Ecto neural progenitor cell (in vitro differentiated cells): ENCODE results near the gene CST9.

Experiments used
- DNase-seq: peaks from one replicate; pipeline ENCODE4 v3.0.0-alpha.2; 2018; ENCODE audit warnings: low spot score

The CST9 gene

DNA sequence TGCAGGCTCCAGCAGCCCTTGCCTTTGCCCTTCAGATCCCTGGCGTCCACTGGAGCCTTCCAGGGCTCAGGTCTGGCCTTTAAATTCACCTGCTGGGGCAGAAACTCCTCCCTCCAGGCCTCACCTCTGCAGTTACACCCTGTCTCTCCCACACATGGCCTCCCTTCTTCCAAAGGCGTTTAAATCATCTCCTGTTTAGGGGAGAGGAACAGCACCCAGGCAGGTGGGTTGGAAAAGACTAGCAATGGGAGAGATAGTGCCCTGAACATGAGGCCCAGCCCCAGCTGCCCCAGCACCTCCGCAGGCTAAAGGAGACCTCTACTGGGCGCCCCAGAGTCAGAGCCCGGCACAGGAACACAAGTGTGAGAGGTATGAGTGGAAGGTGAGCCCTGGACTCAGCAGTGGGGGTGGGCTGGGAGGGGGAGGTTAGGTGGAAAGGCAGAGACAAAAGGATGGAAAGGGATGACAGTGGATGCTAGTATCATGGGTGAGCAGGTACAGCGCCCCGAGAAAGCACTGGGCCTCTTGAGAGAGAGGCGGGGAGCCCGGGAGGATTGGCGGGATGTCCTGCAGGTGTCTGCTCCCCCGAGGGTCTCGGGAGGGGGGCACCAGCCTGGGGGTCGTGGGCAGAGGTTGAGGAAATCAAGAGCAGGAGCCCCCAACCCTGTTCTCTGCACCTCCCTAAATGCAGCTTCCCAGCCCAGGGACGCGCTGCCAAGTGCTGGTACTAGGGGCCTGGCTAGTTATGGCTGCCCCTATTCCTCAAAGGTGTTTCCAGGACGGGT lies at the start of gene CST9:
Gene CST9, minus strand, starts transcription at position 51 of the 785 bp plus-strand sequence. CDS start 53 bp downstream, outside the sequence.
- DNase-seq = no peak

DNA sequence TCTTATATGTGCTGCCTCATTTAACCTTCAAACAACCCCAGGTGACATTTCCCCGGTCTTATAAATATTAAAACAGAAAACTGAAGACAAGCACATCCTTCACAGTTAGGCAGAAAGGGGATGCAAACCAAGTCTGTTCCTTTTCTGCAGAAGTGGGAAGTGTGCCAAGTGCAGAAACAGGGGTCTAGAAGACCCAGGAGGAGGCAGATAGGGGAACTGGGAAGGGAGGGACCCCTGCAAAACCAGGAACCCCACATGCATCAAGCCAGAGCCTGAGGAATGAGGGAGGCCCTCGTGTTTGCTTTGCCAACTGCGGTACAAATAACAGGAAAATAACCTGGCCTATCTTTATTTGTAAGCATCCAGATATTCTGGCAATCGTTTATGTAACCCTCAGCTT lies 49.0 kb upstream of the CST9 start:
- DNase-seq = no peak

DNA sequence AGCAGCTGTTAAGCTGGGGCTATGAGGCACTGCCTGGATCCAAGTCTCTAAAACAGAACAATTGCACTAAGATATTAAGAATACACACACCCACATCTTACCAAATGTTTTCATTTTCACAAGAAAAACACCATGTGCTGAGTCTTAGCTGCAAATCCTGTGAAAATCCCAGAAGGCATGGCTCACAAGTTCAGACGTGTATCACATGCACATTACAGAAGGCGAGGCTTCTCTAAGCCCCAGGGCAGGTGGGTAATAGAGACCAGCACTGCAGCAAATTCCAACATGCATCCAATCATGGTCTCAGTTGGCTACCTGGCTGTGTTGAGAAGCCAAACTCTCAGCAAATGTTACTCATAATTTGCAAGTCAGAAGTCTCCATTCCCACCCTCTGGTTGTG lies 48.3 kb upstream of the CST9 start:
- DNase-seq = no peak

DNA sequence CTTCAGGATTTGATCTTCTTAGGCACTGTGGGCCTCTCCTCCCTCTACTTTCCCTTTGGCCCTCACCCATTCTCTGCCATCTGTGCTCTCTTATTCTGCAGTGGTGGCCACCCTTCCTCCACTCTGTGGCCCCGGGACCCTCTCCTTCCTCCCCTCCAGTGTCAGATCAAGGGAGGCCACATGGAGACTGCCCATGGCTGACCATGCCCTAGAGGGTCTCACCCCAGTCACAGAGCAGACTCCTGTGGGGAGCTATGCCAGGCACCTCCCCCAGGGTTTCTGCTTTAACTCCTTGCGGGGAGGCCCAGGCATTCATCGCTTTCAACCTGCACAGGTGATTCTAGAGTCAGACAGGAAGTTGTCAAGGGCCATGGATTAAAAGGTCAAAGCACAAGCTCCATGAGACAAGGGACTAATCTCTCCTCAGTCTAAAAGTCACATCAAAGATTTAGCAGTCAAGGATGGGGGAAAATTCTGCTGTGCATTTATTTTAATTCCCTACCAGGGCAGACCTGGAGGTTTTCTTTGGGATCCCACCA lies 47.8 kb upstream of the CST9 start:
- DNase-seq = no peak

- no peak for DNase-seq
Measured at GRCh38 chr20:23652926-23653325, 47.2 kb upstream of the CST9 start.

- DNase-seq = no peak
Measured at GRCh38 chr20:23652371-23652770, 46.7 kb upstream of the CST9 start.

DNA sequence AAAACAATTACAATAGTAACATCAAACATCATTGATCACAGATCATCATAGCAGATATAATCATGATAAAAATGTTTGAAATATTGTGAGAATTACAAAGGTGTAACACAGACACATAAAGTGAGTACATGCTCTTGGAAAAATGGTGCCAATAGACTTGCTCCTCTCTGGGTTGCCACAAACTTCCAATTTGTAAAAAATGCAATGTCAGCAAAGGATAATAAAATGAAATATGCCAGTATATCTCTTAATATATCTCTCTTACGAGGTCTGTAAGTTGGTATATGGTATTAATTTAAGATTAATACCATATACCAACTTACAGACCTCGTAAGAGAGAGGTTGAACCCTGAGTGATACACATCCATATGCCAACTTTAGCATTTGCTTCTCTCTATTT lies 45.4 kb upstream of the CST9 start:
- DNase-seq = no peak

GRCh38 chr20:23649830-23650417 lies 44.2 kb upstream of the CST9 start:
- no peak for DNase-seq

DNA sequence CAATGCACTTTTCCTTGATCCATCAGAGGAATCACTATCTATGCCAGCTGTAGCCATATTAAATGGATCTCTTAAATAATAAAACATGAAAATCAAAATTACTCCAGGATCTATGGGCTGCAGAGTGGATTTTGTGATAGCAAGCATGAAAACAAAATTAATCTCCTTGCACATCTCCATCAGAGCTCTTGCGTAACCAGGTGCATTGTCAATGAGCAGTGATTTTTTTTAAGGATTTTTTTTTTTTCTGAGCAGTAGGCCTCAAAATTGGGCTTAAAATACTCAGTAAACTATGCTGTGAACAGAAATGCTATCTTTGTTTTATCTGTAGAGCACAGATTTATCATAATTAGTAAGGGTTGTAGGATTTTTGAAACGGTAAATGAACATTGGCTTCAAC lies 43.5 kb upstream of the CST9 start:
- DNase-seq = no peak

GRCh38 chr20:23647346-23647745 lies 41.6 kb upstream of the CST9 start:
- DNase-seq = no peak

- no peak for DNase-seq
Measured at GRCh38 chr20:23646106-23646873, 40.6 kb upstream of the CST9 start.

DNA sequence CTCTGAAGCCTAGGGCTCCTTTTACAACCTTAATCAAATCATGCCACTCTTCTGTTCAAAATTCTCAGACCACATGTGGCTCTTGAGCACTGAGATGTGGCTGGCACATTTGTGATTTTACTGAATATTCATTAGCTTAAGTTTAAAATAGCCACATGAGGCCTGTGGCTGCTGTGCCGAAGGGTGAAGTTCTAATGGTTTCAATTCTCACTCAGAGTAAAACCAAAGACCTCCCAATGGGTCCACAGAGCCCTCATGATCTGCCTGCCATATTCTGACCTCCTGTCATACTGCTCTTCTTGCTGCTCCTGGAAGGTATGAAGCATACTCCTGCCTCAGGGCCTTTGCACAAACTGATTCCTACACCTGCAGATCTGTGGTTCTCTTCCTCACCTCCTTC lies 39.9 kb upstream of the CST9 start:
- no peak for DNase-seq

GRCh38 chr20:23644164-23644563 lies 38.4 kb upstream of the CST9 start:
- DNase-seq = peak; percentile 16

- peak; percentile 21 for DNase-seq
Measured at GRCh38 chr20:23643659-23644058, 37.9 kb upstream of the CST9 start.

- peak; percentile 35 for DNase-seq
Measured at GRCh38 chr20:23641936-23642751, 36.4 kb upstream of the CST9 start.

DNA sequence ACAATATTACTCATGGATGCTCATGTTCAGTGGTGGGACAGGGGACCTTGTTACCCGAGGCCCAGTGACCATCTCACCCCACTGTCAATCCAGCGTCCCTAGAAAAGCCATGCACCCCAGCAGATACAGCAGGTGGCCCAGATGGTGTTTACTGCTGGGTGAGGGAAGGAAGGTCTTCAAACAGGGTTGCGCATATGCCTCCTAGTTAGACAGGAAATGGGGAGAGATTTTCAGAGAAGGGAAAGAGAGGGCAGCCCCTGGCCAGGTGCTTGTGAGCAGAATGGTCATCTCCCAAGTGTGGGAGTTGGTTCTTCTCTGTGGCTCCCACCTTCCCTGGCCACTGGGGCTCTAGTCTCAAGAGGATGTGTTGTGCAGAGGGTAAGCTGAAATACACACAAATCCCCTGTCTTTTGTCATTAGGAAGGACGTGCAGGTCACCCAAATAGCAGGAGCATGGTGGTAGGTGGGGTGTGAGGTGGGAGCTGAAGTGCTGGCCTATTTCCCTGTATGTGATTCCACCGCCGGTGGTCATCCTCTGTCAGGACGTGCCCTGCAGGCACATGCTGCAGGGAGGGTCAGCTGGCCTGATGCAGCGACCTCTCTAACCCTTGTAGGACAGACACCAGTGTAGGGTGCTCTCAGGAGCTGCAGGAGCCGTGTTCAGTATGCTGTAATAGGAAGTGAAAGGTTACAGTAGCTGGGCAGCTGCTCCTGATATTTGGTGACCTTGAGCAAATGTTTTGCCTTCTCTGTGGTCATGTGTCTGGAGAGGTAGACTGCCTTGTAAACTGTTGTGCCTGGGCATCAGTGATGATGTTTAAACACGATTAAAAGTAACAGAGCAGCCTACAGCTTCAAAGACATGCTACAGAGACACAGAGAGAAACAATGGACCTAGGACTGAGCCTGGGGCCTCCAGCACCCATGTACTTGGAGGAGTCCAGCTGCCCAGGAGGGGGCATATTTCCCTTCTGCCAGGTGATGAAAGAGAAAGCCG lies 35.3 kb upstream of the CST9 start:
- peak; percentile 39 for DNase-seq

GRCh38 chr20:23640018-23640601 lies 34.4 kb upstream of the CST9 start:
- DNase-seq = peak; percentile 32

DNA sequence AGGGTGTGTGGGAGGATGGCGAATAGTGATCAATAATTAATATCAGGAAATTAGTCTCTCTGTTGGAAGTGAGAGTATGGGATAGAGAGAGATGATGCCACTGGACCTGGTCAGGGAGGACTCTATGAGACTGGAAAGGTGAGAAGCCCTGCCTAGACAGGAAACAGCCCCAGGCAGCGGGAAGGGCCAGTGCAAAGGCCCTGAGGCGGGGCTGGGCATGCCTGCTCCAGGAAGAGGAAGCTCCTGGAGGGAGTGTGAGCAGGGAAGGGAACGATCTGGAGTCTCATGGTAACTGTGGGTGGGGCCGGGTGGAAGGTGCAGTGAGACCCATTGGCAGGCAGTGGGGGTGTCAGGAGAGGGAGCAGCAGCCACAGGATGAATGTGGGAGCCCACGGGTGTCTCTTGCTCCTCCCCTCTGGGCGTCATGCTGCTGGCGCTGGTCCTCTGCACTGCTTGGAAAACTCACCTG lies 33.8 kb upstream of the CST9 start:
- DNase-seq = peak; percentile 41

DNA sequence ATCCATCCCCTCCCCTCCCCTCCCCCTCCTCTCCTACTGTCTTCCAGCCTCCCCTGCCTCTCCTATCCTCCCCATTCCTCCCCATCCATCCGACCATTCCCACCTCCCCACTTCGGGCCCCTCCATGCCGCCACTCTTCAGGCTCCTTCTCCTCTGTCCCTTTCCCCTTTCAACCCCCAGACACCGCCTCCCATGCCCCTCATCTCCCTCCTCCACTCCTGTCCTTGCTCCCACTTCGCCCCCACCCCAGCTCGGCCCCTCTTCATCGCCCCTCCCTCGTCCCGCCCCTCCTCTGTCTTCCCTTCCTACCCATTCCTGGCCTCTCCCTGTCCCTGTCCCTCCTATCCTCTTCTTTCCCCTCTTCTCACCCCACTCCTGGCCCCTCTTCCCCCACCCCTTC lies 32.6 kb upstream of the CST9 start:
- no peak for DNase-seq
